Mesenteric fat pad (tissue), 1 donor: ENCODE data around the gene MYMX. TPM values are rescaled to one million over a fixed set of nuclear protein-coding genes. Genes with fewer than 3 reads are reported as not detected.
A peak's percentile ranks its signal among the peaks of the same experiment; 100 is the strongest.

Experiments used
- DNase-seq: peaks from one replicate; pipeline ENCODE4 v3.0.0-alpha.2; 2020; ENCODE audit warnings: low spot score
- total RNA-seq: library from RNA; stranded (reverse); fragmentation: NEBNext Ultra II Directional; extraction: Animal tissue kit (Norgen Biotek cat#: 25700); gene quantifications from one replicate; pipeline ENCODE4 v1.2.1, GENCODE V29; 2021
- donor health status: DM: yes; HTN: yes; CAD: no.

The MYMX gene
- total RNA-seq, 1 donor from 2014 or later: 11.6 TPM

DNA sequence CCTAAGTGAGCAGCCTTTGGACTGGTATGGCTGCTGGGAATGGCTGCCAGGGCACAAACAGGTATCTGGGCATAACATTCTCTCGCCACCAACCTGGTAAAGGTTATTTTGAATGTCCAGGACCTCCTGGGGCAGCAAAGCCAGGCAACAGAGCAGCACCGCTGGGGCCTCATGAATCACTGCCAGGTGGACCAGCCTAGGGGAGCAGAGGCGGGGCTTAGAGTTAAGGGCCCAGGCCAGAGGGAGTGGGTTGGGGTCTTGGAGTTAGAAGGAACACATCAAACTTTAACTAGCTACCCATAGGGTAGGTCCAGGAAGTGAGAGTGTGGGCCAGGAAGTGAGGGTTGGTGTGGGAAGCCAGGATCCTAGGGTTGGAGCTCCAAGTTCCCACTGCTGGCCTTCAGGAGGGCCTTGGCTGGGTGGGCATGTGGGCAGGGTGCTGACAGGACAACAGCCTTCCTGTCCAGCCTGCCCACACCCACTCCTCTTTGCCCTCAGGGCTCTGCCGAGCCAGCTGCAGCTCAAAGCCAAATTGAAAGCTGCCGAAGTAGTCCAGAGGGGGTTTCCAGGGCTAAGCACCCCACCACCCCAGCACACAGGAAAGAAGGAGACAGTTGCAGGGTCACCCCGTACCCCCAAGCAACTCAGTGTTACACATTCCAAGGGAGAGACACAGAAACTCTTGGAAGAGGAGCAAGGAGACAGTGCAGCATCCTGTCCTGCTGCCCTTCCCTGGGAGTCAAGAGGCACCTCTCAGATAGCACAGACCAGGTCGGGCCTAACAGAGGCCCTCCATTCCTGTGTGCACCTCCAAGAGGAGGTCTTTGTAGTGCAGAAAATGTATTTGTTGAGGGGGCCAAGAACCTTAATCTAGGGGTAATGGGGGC lies 46.0 kb downstream of the MYMX start:
- no peak for DNase-seq

DNA sequence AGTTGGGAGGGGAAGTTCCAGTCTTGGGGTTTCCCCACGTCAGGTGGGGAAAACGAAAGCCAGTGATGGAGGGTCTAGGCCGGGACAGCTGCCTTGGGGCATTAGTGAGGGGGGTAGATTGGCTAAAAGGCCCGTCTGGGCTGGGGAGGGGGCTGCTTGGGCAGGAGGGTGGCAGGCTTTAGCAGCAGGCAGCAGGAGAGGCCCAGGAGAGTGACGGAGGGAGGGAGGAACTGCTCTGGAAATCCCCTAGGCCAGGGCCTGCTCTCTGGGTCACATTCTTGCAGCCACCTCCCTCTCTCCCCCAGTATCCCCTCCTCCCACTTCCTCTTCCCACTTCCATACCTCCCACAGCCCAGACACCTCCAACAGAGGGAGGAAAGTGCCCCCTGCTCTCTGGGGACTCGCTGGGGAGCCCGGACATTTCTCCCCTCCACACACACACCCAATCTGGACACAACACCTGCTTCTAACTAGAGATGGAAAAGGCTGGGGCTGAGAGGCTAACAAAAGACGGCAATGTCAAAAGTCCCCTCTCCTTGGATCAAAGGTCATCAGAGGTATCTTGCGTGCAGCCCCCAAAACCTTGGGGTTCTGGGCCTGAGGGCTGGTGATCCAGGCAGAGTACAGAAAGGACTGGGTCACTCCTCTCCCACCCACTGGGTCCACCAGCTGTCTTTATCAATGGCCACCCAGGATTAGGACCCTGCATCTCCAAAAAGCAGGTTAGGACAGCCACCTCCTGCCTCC lies 46.8 kb downstream of the MYMX start:
- no peak for DNase-seq

GRCh38 chr6:44264154-44265006 lies 47.7 kb downstream of the MYMX start:
- DNase-seq: no peak

- peak; percentile 98 for DNase-seq
Measured at GRCh38 chr6:44265007-44265721, 48.4 kb downstream of the MYMX start, which contains the start of gene NFKBIE. TSS of gene NFKBIE (minus strand) at chr6:44265551. CDS start at chr6:44265346, 205 bp downstream.

- DNase-seq: no peak
Measured at GRCh38 chr6:44265722-44266233, 49.1 kb downstream of the MYMX start.

- no peak for DNase-seq
Measured at GRCh38 chr6:44266347-44266746, 49.6 kb downstream of the MYMX start.

GRCh38 chr6:44267252-44267651 lies 50.5 kb downstream of the MYMX start:
- DNase-seq: no peak

Other genes starting within 250 kb of the MYMX start
- 36.7 TPM for gene MRPL14, start 89.5 kb upstream of the MYMX start, total RNA-seq
- 24.3 TPM for gene TMEM63B, start 89.4 kb upstream of the MYMX start, total RNA-seq
- gene CAPN11, start 58.1 kb upstream of the MYMX start, total RNA-seq: 2.4 TPM
- gene SLC29A1, start 6.7 kb downstream of the MYMX start, total RNA-seq: 205 TPM
- 630 TPM for gene HSP90AB1, start 30.2 kb downstream of the MYMX start, total RNA-seq
- 27.4 TPM for gene SLC35B2, start 40.6 kb downstream of the MYMX start, total RNA-seq
- gene NFKBIE, start 48.6 kb downstream of the MYMX start, total RNA-seq: 6.6 TPM
- gene TMEM151B, start 53.5 kb downstream of the MYMX start, total RNA-seq: not detected
- 8.1 TPM for gene AARS2, start 96.4 kb downstream of the MYMX start, total RNA-seq
- not detected for gene SPATS1, start 125.7 kb downstream of the MYMX start, total RNA-seq
- 16.8 TPM for gene CDC5L, start 170.8 kb downstream of the MYMX start, total RNA-seq